Endothelial cell of umbilical vein (primary cell): Measurements from ENCODE around the gene NOTCH3.

Experiments
- CTCF ChIP-seq, 2 donors: IDR thresholded peaks; 1 replicate in 1 of 2; 2 replicates in 1 of 2; pipeline ENCODE4 v1.5.1; 2011; ENCODE audit warnings: low read length in 2 of 2, mild to moderate bottlenecking in 2 of 2, moderate library complexity in 2 of 2, control low read depth in 1 of 2, inconsistent platforms in 1 of 2, low read depth in 1 of 2; ENCODE audit not compliant: insufficient read depth in 1 of 2; ENCODE audit errors: extremely low read depth in 1 of 2
- EZH2 ChIP-seq: IDR thresholded peaks from 2 replicates; pipeline ENCODE4 v1.6.1; 2012; ENCODE audit warnings: borderline replicate concordance, low read depth, mild to moderate bottlenecking, moderate library complexity, low read length, inconsistent platforms; ENCODE audit not compliant: severe bottlenecking
- FOS ChIP-seq: IDR thresholded peaks from 2 replicates; pipeline ENCODE4 v1.6.1; 2011; ENCODE audit warnings: mild to moderate bottlenecking, low read length, moderate library complexity, borderline replicate concordance; ENCODE audit not compliant: insufficient read depth
- MAX ChIP-seq: IDR thresholded peaks from 2 replicates; pipeline ENCODE4 v1.6.1; 2011; ENCODE audit not compliant: insufficient read depth, insufficient read length
- POLR2A ChIP-seq: IDR thresholded peaks from 2 replicates; pipeline ENCODE4 v1.6.1; 2012; ENCODE audit warnings: low read depth, mild to moderate bottlenecking, control low read depth, low read length
- POLR2AphosphoS5 ChIP-seq: IDR thresholded peaks from 2 replicates; pipeline ENCODE4 v1.6.1; 2012; ENCODE audit warnings: low read depth, mild to moderate bottlenecking, control low read depth, low read length, moderate library complexity; ENCODE audit not compliant: insufficient read depth

- TF ChIP-seq CTCF (IDR thresholded peaks at IDR 0.05; ENCODE audit: extremely low read depth in 1 of 2, insufficient read depth in 1 of 2, low read depth in 1 of 2, low read length in 2 of 2) (no peak), POLR2A (no peak), EZH2 (no peak), MAX (no peak), FOS (no peak), POLR2AphosphoS5 (no peak)
These were observed 81.9 kb downstream of the NOTCH3 start for GRCh38 chr19:15118789-15119494.
